HepG2 (cell line): ENCODE measurements around the gene TCFL5. TPM values are rescaled to one million over a fixed set of nuclear protein-coding genes. Genes with fewer than 3 reads are reported as not detected.
A peak's percentile ranks its signal among the peaks of the same experiment; 100 is the strongest.

ENCODE experiments used
- ASH2L ChIP-seq: fragments of 300-600, 200-600 bp; sonication (generic); IDR thresholded peaks from 2 replicates; pipeline ENCODE4 v1.7.0; 2017; ENCODE audit warnings: low read depth, mild to moderate bottlenecking, moderate library complexity, mixed read lengths, low read length; ENCODE audit not compliant: insufficient read length
- DDIT3 ChIP-seq: sonication (generic); formaldehyde crosslinking; IDR thresholded peaks from 2 replicates; pipeline ENCODE4 v1.4.0; 2020; ENCODE audit warnings: mild to moderate bottlenecking, missing genetic modification reagents
- ELK4 ChIP-seq: sonication (generic); formaldehyde crosslinking; IDR thresholded peaks from 2 replicates; pipeline ENCODE4 v1.9.0; 2021; ENCODE audit warnings: missing genetic modification reagents, borderline replicate concordance
- GPBP1L1 ChIP-seq: sonication (generic); formaldehyde crosslinking; IDR thresholded peaks from 2 replicates; pipeline ENCODE4 v1.5.0; 2020; ENCODE audit warnings: mild to moderate bottlenecking, missing genetic modification reagents
- GPN1 ChIP-seq: sonication (generic); formaldehyde crosslinking; IDR thresholded peaks from 2 replicates; pipeline ENCODE4 v1.5.1; 2020; ENCODE audit warnings: missing genetic modification reagents, borderline replicate concordance
- MTA1 ChIP-seq: sonication (generic); formaldehyde crosslinking; IDR thresholded peaks from 2 replicates; pipeline ENCODE4 v1.4.0; 2020; ENCODE audit warnings: missing genetic modification reagents, mild to moderate bottlenecking, borderline replicate concordance
- NCOA5 ChIP-seq: sonication (generic); formaldehyde crosslinking; IDR thresholded peaks from 2 replicates; pipeline ENCODE4 v1.4.0; 2020; ENCODE audit warnings: missing genetic modification reagents
- SNAPC5 ChIP-seq: sonication (generic); formaldehyde crosslinking; IDR thresholded peaks from 2 replicates; pipeline ENCODE4 v1.8.1; 2023; ENCODE audit warnings: mild to moderate bottlenecking, missing genetic modification reagents, borderline replicate concordance
- SP2 ChIP-seq: sonication (generic); formaldehyde crosslinking; IDR thresholded peaks from 2 replicates; pipeline ENCODE4 v1.5.1; 2020; ENCODE audit warnings: mild to moderate bottlenecking, missing genetic modification reagents
- SRSF9 ChIP-seq: fragments of 200-400 bp; formaldehyde crosslinking; IDR thresholded peaks from 2 replicates; pipeline ENCODE4 v1.6.1; 2018; ENCODE audit warnings: borderline replicate concordance, mild to moderate bottlenecking, low read depth, low read length; ENCODE audit not compliant: insufficient read depth, poor library complexity, severe bottlenecking
- THAP11 ChIP-seq: IDR thresholded peaks from 2 replicates; pipeline ENCODE4 v1.6.1; 2016; ENCODE audit warnings: missing biosample characterization, missing genetic modification reagents
- TIGD3 ChIP-seq: sonication (generic); formaldehyde crosslinking; IDR thresholded peaks from 2 replicates; pipeline ENCODE4 v1.5.1; 2020; ENCODE audit warnings: mild to moderate bottlenecking, missing genetic modification reagents, borderline replicate concordance
- ZNF142 ChIP-seq: sonication (generic); formaldehyde crosslinking; IDR thresholded peaks from 2 replicates; pipeline ENCODE4 v1.4.0; 2020; ENCODE audit warnings: missing genetic modification reagents
- ZNF160 ChIP-seq: sonication (generic); formaldehyde crosslinking; IDR thresholded peaks from 2 replicates; pipeline ENCODE4 v1.8.0; 2022; ENCODE audit warnings: mild to moderate bottlenecking, inconsistent platforms, missing genetic modification reagents
- ZNF232 ChIP-seq: sonication (generic); formaldehyde crosslinking; IDR thresholded peaks from 2 replicates; pipeline ENCODE4 v1.4.0; 2020; ENCODE audit warnings: missing genetic modification reagents, borderline replicate concordance
- ZNF740 ChIP-seq: sonication (generic); formaldehyde crosslinking; IDR thresholded peaks from 2 replicates; pipeline ENCODE4 v1.4.0; 2020; ENCODE audit warnings: missing genetic modification reagents
- polyA plus RNA-seq, 8 experiments: library from polyadenylated mRNA; depleted of rRNA in 3 of 8; stranded (reverse) in 7 of 8; unstranded in 1 of 8; fragments of >200 nt; fragmentation: Illumina TruSeq in 4 of 8; extraction: Trizol in 4 of 8; gene quantifications; 2 replicates each; pipeline versions ENCODE4 v1.2.1 to v1.2.3, GENCODE V29; 2011 to 2016; ENCODE audit warnings: low read depth in 4 of 8, missing spikeins in 1 of 8, mixed read lengths in 1 of 8; ENCODE audit not compliant: insufficient read depth in 1 of 8
- total RNA-seq, 5 experiments: library from RNA; depleted of rRNA; stranded (reverse); fragments of >200 nt; fragmentation: Illumina TruSeq; extraction: Trizol; gene quantifications; 2 replicates each; pipeline ENCODE4 v1.2.3, GENCODE V29; 2016; ENCODE audit warnings: low read depth in 1 of 5

TCFL5 gene
- total and polyA plus RNA-seq, 2 of the 13 experiments (the other 11 are each of a cell fraction or from before 2014, with no cell fraction given): 14.8 to 20.0 TPM

GRCh38 chr20:62794007-62794724 lies 67.5 kb downstream of the TCFL5 start (continued):
- TF ChIP-seq ZNF142 (CRISPR knock-in tag) (0 out of 2 replicates have a peak, but pooled peaks have one; percentile 48), THAP11 (peak; percentile 68), ZNF740 (0 out of 2 replicates have a peak, but pooled peaks have one; percentile 32), ELK4 (CRISPR knock-in tag) (no peak), DDIT3 (CRISPR knock-in tag) (no peak), MTA1 (CRISPR knock-in tag) (0 out of 2 replicates have a peak, but pooled peaks have one; percentile 61), GPBP1L1 (CRISPR knock-in tag) (no peak), SNAPC5 (CRISPR knock-in tag) (peak; percentile 69; the same call in 1 of the 2 replicates), ASH2L (peak; percentile 74), SRSF9 (no peak), ZNF160 (CRISPR knock-in tag) (no peak; the same call in 1 of the 2 replicates), SP2 (CRISPR knock-in tag) (no peak), GPN1 (CRISPR knock-in tag) (0 out of 2 replicates have a peak, but pooled peaks have one; percentile 90), NCOA5 (CRISPR knock-in tag) (no peak), TIGD3 (CRISPR knock-in tag) (0 out of 2 replicates have a peak, but pooled peaks have one; percentile 69), ZNF232 (CRISPR knock-in tag) (no peak; the same call in 1 of the 2 replicates)
